ENCODE data around the gene NUDT19. TPM values are rescaled to one million over a fixed set of nuclear protein-coding genes. Genes with fewer than 3 reads are reported as not detected.

NUDT19 gene
- total RNA-seq, 1 donor from 2014 or later: 6.8 TPM

DNA sequence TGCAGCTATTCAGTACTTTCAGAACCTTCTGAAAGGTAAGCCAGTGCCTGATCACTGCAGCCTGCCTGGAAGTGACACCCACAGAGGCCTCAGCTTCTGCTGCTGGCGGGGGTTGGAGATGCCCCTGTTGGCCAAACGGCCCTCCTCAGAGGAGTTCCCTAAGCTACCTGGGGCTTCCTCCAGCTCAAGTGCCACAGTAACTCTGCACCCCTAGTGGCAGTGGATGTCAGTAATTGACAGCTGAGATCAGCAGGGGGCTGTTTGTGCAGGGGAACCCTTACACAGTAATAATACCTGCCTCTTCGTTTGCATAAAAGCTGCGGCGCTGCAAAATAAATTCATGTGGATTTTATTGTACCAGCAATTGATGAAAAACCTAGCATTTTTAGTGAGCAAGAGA lies 56.9 kb downstream of the NUDT19 start:
- Mint-ChIP-seq H3K4me3 (ENCODE audit: unreplicated experiment) (no peak overlapping the region), H3K27ac (ENCODE audit: unreplicated experiment) (no peak overlapping the region), H3K4me1 (ENCODE audit: unreplicated experiment) (no peaks in the 10 kb centered on the region), H3K36me3 (ENCODE audit: unreplicated experiment) (no peaks in the 10 kb centered on the region), H3K27me3 (ENCODE audit: unreplicated experiment) (peaks cover 7% of the 10 kb centered on the region), H3K9me3 (ENCODE audit: unreplicated experiment) (no peaks in the 10 kb centered on the region)
- TF ChIP-seq, protein P1, sequence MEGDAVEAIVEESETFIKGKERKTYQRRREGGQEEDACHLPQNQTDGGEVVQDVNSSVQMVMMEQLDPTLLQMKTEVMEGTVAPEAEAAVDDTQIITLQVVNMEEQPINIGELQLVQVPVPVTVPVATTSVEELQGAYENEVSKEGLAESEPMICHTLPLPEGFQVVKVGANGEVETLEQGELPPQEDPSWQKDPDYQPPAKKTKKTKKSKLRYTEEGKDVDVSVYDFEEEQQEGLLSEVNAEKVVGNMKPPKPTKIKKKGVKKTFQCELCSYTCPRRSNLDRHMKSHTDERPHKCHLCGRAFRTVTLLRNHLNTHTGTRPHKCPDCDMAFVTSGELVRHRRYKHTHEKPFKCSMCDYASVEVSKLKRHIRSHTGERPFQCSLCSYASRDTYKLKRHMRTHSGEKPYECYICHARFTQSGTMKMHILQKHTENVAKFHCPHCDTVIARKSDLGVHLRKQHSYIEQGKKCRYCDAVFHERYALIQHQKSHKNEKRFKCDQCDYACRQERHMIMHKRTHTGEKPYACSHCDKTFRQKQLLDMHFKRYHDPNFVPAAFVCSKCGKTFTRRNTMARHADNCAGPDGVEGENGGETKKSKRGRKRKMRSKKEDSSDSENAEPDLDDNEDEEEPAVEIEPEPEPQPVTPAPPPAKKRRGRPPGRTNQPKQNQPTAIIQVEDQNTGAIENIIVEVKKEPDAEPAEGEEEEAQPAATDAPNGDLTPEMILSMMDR (IDR thresholded peaks at IDR 0.05): no peak
- DNase-seq (ENCODE audit: extremely low spot score, unreplicated experiment): no peak

- DNase-seq (ENCODE audit: extremely low spot score, unreplicated experiment): no peak
- Mint-ChIP-seq H3K4me3 (ENCODE audit: unreplicated experiment) (no peak overlapping the region), H3K9me3 (ENCODE audit: unreplicated experiment) (no peaks in the 10 kb centered on the region), H3K36me3 (ENCODE audit: unreplicated experiment) (no peaks in the 10 kb centered on the region), H3K4me1 (ENCODE audit: unreplicated experiment) (no peaks in the 10 kb centered on the region), H3K27ac (ENCODE audit: unreplicated experiment) (no peak overlapping the region), H3K27me3 (ENCODE audit: unreplicated experiment) (peaks cover 7% of the 10 kb centered on the region)
- TF ChIP-seq, protein P1 (IDR thresholded peaks at IDR 0.05): no peak
These were observed 57.3 kb downstream of the NUDT19 start for GRCh38 chr19:32748948-32749347.

GRCh38 chr19:32749361-32749760 lies 57.7 kb downstream of the NUDT19 start:
- Mint-ChIP-seq H3K27me3 (ENCODE audit: unreplicated experiment) (peaks cover 7% of the 10 kb centered on the region), H3K4me1 (ENCODE audit: unreplicated experiment) (no peaks in the 10 kb centered on the region), H3K4me3 (ENCODE audit: unreplicated experiment) (no peak overlapping the region), H3K9me3 (ENCODE audit: unreplicated experiment) (no peaks in the 10 kb centered on the region), H3K36me3 (ENCODE audit: unreplicated experiment) (no peaks in the 10 kb centered on the region), H3K27ac (ENCODE audit: unreplicated experiment) (no peak overlapping the region)
- DNase-seq (ENCODE audit: extremely low spot score, unreplicated experiment): no peak
- TF ChIP-seq, protein P1 (IDR thresholded peaks at IDR 0.05): no peak

DNA sequence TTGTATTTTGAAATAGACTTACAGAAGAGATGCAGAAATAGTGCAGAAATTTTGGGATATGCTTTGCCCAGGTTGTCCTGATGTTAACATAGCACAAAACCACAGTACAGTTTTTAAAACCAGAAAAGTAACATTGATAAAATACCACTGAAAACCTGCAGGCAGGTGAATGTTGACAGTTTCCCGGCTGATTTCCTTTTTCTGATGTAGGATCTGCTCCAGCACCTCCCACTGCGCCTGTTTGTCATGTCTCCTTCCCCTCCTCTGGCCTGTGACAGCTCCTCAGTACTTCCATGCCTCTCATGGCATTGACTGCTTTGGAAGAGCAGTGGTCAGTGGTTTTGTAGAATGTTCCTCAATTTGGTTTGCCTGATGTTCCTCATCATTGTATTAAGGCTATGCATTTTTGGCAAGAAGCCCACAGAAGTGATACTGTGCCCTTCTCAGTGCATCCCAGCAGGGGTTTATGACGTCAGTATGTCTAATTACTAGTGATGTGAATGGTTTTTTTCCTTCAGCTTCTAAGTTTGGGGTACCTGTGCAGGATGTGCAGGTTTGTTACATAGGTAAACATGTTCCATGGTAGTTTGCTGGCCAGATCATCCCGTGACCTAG lies 58.9 kb downstream of the NUDT19 start:
- Mint-ChIP-seq H3K4me3 (ENCODE audit: unreplicated experiment) (no peak overlapping the region), H3K9me3 (ENCODE audit: unreplicated experiment) (no peaks in the 10 kb centered on the region), H3K27ac (ENCODE audit: unreplicated experiment) (no peak overlapping the region), H3K27me3 (ENCODE audit: unreplicated experiment) (peaks cover 7% of the 10 kb centered on the region), H3K4me1 (ENCODE audit: unreplicated experiment) (no peaks in the 10 kb centered on the region), H3K36me3 (ENCODE audit: unreplicated experiment) (no peaks in the 10 kb centered on the region)
- no peak for DNase-seq (ENCODE audit: extremely low spot score, unreplicated experiment)
- TF ChIP-seq, protein P1 (IDR thresholded peaks at IDR 0.05): no peak

GRCh38 chr19:32751066-32751465 lies 59.4 kb downstream of the NUDT19 start:
- no peak for DNase-seq (ENCODE audit: extremely low spot score, unreplicated experiment)
- H3K27ac Mint-ChIP-seq (ENCODE audit: unreplicated experiment): no peak overlapping the region
- H3K27me3 Mint-ChIP-seq (ENCODE audit: unreplicated experiment): peaks cover 7% of the 10 kb centered on the region
- no peaks in the 10 kb centered on the region for H3K4me1 Mint-ChIP-seq (ENCODE audit: unreplicated experiment)
- no peaks in the 10 kb centered on the region for H3K9me3 Mint-ChIP-seq (ENCODE audit: unreplicated experiment)
- H3K36me3 Mint-ChIP-seq (ENCODE audit: unreplicated experiment): no peaks in the 10 kb centered on the region
- TF ChIP-seq, protein P1 (IDR thresholded peaks at IDR 0.05): no peak
- H3K4me3 Mint-ChIP-seq (ENCODE audit: unreplicated experiment): no peak overlapping the region
